T47D (cell line): ENCODE data around the gene TNFRSF1B.

Experiments
- DNase-seq, 2 experiments: peaks; one replicate each; pipeline versions ENCODE4 v3.0.0 to v3.0.0-alpha.2; 2011 to 2012; ENCODE audit warnings: low read depth in 1 of 2, low spot score in 1 of 2
- JUND ChIP-seq: IDR thresholded peaks from 2 replicates; pipeline ENCODE4 v1.6.1; 2012; ENCODE audit warnings: low read depth
- in situ Hi-C: cut with HindIII; loops from 2 replicates; pipeline ENCODE4 v1.10.0; 2016; ENCODE audit warnings: low sequenced_read_pairs, low pct_unique_long_range_greater_than_20kb

TNFRSF1B gene

DNA sequence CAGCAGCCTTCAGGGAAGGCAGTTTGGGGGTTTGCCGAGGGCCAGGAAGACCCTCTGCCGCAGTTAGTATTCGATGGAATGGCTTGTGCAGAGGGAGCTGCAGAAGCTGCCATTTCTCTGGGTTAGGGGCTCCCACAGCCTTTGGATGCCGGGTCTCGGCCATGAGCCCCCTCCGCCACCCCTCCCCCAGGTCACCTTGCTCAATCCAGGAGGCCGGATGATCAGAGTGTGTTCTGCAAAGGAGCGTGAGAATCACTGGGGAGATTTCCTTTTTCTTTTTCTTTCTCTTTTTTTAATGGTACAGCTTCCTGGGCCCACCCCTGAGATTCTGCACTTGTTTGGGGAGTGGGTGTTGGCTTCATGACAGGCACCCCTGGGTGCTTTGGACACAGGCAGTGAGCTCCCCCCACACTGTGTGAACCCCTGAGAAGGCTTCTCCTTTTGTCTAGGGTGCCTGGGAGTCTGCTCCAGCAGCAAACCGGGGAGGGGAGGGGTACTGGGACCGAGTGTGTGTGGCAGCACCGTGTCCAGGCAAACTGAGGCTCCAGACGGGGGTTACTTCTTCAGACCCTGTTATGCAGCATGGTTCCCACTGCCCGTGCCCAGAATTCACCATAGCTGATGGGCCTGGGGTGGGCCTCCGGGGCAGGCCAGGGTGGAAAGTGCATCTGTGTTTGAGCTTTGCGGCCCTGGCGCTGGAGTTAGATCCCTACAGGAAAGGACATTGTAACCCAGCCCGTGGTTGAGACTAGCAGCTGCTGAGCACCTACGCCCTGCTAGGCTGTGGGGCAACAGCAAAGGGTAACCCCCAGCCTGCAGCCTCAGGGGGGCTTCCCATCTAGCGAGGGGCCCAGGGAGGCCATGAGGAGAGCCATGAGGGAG, 18.5 kb downstream of the TNFRSF1B start:
- in situ Hi-C loops, result no loop called here

DNA sequence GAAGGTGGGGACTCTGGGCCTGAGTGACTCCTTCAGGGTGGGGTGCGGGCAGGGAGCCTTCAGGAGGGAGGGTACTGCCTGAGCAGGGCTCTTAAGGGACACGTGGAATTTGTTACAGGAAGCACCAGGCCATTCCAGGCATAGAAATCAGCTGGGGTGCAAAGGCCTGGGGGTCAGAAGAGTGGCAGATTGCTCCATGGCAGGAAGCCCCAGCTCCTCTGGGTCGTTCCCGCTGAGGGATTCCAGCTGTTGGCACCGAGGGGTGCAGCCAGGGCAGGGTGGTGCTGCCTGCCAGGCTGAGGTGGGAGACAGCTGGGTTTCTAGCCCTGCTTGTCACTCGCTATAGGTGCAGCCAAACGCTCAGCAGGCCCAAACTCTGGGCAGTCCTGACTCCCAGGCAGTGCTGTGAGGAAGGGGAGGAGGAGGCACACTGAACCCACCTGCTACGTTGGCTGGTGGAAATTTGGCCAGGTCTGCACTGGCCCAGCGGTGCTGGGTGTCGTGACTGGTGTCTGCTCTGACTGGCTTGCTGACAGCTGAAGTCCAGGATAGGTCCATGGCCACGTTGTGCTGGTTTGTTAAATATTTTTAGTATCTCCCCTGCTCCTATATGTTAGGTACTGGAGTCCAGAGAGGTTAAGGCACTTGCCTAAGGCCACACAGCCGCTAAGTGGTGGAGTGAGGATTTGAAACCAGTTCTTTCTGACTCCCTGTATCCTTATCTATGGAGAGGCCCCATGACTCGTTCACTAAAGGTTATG, 19.3 kb downstream of the TNFRSF1B start:
- DNase-seq, result no peak
- in situ Hi-C loops, result no loop called here
- no peak for TF ChIP-seq JUND

More for the DNA sequence above, 18.5 kb downstream of the TNFRSF1B start:
- DNase-seq, result no peak
- TF ChIP-seq JUND, result no peak

DNA sequence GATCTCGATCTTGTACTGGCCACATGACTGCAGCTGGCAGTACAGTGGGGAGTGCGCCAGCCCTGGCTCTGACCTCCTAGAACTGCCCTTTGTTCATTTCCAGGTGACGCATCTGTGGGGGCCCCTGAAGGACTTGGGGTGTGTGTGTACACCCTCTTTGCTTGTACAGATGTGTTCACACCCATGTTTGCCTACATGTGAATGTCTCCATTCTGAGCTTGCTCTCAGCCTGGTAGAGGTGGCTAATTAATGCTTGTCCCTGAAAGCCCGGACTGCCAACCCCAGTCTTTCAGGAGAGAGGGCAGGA, 19.8 kb downstream of the TNFRSF1B start:
- in situ Hi-C loops, result no loop called here
- no peak for DNase-seq
- TF ChIP-seq JUND, result no peak

DNA sequence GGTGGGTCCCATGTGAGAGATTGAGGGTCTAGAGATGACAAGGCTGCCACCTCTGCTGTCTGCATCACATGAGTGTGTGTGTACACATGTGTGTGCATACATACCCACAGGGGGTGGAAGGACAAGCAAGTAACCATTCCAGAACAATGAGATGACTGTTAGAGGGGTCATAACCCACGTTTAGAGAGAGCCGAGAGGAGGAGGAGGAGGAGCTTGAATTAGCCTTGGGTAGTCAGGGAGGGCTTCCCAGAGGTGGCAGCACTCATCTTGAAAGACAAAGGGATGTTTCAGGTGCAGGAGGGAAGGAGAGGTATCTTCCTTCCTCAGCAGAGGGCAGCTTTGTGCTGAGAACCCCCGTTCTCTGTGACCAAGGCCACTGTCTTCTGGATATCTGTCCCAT, 21.3 kb downstream of the TNFRSF1B start:
- no peak for TF ChIP-seq JUND
- in situ Hi-C loops, result no loop called here
- DNase-seq, result no peak

DNA sequence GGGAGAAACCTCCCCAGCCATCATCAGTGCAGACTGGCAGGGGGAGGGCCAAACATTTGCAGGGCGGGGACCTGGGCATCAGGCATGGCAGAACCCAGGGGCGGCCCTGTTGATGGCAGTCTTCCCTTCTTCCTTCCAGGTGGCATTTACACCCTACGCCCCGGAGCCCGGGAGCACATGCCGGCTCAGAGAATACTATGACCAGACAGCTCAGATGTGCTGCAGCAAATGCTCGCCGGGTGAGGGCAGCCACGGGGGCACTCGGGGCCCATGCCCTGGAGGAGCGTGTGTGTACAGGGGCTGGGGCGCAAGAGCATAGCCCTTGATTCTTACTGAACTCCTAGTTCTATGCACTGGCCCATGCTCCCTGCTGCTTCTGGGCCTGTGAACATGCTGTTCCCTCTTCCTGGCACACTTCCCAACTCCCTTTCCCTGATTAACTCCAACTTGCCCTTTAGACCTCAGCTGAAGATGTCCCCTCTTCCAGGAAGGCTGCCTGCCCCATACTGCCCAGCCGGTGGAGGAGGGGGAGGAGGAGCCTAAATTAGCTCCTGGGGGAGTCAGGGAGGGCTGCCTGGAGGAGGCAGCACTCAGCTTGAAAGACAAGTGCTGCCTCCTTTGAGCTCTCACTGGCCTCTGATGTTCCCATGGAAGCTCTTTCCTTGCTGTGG, 22.0 kb downstream of the TNFRSF1B start:
- no peak for TF ChIP-seq JUND
- in situ Hi-C loops, result no loop called here
- DNase-seq, result no peak

DNA sequence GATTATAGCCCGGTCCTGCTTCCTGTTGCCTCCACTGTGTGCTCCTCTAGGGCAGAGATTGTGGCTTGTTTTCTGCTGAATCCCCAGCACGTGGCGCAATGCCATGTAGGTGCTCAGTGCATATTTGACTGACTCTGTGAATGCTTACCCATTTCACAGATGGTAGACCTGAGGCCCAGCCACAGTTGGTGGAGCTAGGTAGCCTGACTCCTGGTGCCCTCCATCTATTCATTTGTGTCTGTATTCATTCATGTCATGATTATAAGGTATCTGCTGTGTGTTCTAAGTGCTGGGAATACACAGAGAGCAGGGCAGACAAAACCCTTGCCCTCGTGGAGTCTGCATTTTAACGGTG, 22.5 kb downstream of the TNFRSF1B start:
- no peak for DNase-seq
- no peak for TF ChIP-seq JUND
- in situ Hi-C loops, result no loop called here

DNA sequence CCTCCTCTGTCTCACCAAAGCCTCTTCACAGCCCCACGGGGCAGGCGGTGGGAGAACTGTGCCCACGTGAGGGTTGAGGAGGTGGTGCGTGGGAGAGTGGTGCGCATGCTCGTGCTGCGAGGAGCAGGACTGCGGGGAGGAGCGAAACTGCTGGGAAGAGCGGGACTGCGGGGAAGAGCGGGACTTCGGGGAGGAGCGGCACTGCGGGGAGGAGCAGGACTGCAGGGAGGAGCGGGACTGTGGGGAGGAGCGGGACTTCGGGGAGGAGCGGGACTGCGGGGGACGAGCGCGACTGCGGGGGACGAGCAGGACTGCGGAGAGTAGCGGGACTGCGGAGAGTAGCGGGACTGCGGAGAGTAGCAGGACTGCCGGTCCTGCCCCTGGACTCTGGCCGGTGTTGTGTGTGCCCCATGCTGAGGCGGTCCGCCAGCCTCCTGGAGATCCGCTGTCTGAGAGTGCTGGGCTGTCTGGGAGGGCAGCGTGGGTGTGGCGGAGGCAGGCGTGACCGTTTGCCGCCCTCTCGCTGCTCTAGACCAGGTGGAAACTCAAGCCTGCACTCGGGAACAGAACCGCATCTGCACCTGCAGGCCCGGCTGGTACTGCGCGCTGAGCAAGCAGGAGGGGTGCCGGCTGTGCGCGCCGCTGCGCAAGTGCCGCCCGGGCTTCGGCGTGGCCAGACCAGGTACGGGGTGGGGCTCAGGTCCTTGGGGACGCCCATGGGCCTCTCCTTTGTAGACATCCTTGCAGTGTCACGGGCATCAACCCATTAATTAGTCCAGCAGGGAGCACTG, 24.6 kb downstream of the TNFRSF1B start:
- in situ Hi-C loops, result no loop called here
- no peak for TF ChIP-seq JUND
- peak in 1 of 2 experiments; percentile 53 for DNase-seq

DNA sequence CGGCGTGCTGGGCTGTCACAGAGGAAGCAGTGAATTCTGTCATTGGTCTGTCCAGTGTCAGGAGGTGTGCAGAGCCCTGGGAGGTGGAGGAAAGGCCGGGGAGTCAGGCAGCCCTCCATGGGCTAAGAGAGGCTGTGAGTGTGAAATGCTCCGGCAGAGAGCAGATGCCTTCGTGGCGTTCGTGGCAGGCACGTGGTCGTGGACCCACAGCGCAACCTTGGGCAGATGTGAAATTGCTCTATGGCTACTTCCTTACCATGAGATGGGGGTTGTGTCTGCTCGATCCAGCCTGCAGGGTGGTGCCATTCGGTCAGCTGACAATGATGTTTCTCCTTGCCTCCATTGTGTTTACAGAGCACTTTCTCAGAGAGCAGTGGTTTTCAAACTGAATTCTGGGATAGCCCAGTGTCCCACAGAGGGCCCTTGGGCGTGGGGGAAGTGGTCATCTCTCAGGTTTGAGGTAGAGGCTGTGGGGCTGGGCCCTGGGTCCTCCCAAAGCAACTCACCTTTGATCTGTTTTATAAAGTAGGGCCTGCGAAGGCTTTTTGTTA, 27.9 kb downstream of the TNFRSF1B start:
- TF ChIP-seq JUND, result no peak
- in situ Hi-C loops, result no loop called here
- no peak for DNase-seq

DNA sequence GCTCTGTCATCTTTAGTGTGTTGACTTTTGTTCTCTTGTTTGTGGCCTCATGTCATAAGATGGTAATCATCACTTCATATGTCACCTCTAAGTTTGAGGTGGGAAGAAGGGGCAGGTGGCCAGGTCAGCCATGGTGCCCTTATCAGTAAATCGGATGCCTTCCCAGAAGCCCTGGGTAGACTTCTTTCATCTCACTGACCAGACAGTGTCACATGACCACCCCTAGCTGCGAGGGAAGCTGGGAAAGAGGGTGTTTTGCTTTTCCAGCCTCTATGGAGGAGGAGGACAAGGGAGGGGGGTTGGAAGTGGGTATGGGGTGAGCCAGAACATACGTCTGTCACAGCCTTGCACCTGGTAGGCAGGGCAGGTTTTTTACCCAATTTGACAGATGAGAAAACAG, 28.6 kb downstream of the TNFRSF1B start:
- no peak for TF ChIP-seq JUND
- in situ Hi-C loops, result no loop called here
- no peak for DNase-seq

DNA sequence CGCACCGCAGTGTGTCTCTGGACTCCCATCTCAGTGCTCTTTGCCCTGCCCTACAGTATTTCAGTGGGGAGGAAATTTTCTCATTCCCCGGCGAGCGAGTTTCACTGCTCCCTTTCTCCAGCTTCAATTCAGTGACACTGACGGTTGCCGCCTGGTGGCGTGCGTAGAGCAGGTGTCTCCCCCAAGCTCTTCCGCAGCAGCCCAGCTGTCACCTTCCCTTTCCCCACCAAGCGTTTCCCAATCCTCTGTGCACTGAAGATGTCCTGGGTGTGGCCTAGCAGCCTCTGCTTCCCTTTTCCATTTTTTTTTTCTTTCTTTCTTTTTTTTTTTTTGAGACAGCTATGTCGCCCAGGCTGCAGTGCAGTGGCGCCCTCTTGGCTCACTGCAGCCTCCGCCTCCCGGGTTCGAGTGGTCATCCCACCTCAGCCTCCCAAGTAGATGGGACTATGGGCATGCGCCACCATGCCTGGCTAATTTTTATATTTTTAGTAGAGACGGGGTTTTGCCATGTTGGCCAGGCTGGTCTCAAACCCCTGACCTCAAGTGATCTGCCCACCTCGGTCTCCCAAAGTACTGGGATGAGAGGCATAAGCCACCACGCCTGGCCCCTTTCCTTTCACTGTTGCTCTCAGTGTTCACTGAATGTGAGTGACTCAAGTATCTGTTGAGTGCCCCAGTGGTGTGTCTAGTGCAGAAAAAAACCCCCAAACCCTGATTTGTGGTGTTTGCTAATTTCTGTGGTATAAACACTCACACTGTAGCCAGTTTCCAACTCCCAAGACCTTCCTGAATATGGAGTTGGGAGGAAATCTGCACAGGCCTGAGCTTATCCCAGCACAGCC, 30.1 kb downstream of the TNFRSF1B start:
- no peak for DNase-seq
- in situ Hi-C loops, result no loop called here
- TF ChIP-seq JUND, result no peak

DNA sequence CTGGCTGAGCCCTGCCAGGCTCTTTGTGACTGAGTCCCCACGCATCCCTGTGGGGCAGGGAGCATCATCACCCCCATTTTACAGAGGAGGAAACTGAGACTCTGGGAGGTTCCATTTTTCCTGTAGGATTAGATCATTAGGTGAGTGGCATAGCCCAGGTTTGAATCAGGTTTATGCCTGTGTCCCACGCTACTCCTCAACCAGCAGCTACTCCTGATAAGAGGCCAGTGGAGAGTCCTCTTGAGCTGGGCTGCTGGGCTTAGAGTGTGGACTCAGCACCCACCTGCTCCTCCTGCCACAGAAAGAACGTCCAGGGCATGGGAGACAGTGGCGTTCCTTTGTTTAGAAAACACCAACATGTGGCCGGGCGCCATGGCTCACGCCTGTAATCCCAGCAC, 30.7 kb downstream of the TNFRSF1B start:
- in situ Hi-C loops, result no loop called here
- no peak for TF ChIP-seq JUND
- no peak for DNase-seq

DNA sequence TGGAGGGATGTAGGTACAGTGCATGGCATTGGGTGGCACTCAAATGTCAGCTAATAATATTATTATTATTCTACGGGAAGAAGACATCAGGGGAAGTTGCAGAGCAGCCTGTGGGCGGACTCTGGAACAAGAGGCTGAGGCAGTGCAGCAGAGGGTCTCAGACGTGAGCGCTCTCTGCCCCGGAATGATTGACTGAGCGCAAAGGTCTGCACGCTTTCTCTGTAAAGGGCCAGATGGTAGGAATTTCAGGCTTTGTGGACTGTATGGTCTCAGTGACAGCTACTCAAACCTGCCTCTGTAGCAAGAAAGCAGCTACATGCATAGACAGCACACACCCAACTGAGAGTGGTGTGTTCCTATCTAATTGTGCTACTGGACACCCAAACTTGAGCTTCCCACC, 33.4 kb downstream of the TNFRSF1B start:
- TF ChIP-seq JUND, result no peak
- DNase-seq, result no peak
- in situ Hi-C loops, result no loop called here
